HG03108 (cell line): ENCODE measurements around the gene MAN2B1.
"Not testable (repeated sequence)": the region's sequence is repeated elsewhere in the genome, so short reads cannot be mapped to it uniquely, and the experiment has no call there.

Experiments used
- ATAC-seq: cut with Tn5 transposase; IDR thresholded peaks from one replicate; pipeline ENCODE4 v1.9.1; 2021; ENCODE audit warnings: moderate library complexity; ENCODE audit not compliant: unreplicated experiment

Gene MAN2B1

DNA sequence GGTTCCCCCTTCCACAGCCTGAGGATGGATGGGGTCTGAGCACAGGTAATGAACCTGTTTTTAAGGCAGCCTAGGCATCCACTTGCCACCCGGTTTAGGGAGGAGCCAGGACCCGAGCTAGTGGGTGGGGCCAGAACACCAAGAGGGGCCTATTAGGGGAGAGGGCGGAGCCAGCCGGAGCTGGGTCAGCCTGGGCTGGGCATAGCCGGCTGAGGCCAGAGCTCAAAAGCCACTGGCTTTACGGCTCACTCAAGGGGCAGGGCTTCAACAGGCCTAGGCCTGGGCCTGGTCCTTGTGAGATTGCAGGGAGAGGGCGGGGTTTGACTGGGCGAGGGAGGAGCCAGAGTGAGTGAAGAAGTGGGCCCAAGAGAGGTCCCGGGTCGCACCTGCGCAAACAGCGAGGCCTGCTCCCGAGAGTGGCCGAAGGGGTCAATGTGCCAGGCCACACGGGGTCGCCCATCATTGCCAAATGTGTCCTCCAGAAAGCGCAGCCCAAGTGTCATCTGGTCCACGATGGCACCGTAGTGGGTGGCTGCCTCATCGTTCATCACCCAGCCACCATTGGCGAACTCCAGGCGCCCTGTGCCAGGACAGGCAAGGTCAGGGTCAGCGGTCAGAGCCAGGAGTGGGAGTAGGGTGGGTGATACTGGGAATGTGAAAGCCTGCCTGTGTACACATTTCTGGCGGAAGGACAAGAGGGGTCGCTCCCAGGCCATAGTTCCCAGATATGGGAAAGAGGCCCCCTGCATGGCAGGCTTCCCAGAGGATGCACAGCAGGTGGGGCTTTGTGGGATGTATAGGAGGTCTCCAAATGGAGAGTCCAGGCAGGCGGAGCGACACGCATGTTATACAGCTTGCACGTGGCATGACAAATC is 1.9 kb downstream of the MAN2B1 start:
- ATAC-seq: no peak

DNA sequence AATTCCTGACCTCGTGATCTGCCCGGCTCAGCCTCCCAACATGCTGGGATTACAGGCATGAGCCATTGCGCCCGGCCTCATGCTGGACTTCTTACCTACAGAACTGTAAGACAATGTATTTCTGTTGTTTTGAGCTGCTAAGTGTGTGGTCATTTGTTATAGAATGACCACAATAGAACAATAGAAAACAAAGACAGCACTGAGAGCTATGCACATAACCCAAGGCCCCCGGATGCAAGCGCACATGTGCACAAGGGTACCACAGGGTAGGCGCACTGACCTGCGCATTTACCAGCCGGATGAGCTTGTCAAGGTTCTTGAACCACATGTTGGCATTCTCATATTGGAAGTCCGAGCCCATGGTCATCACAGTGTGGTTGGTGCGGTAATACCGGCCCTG is 5.6 kb downstream of the MAN2B1 start:
- no peak for ATAC-seq

DNA sequence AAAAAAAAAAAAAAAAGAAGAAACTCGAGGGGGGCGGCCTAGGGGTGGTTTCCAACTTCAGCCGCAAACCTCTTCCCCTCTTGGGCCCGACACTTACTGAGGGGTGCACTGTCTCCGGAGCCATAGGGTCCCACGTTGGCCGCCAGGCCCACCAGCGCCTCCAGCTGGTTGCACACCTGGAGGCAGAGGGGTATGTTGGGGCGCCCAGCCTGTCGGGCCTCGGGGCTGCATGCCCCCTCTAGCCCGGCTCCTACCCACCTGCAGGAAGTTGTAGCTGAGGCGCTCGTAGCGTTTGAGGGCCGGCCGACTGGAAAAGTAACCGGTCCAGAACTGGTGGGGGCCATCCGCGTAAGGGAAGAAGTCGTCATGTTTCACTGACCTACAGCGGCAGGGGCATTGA is 8.6 kb downstream of the MAN2B1 start:
- no peak for ATAC-seq

DNA sequence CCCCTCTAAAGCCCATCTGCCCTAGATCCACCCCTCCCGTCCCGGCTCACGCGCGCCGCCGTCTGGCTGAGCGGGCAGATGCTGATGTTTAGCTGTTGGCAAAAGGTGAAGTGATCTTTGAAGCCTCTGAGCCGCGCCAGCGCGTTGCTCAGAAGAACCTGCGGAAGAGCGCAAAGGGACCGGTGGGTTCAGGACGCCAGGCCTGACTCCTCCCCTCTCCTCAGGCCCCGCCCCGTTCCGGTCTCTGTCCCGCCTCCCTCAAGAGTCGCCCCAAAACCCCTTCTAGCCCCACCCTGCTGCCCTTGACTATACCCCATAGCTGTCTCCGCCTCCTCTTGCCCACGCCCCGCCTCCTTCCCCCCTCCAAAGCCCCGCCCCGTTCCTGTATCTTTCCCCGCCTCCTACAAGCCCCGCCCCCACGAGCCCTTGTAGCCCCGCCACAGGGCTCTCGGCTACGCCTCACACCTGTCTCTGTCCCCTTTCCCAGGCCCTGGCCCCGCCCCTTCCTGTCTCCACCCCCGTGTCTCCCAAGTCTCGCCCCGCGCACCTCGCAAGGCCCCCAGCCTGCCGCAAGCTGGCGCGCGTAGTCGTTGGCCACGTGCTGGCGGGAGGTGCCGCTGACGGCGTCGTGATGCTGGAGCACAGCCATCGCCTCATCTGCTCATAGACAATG is 9.5 kb downstream of the MAN2B1 start:
- no peak for ATAC-seq

DNA sequence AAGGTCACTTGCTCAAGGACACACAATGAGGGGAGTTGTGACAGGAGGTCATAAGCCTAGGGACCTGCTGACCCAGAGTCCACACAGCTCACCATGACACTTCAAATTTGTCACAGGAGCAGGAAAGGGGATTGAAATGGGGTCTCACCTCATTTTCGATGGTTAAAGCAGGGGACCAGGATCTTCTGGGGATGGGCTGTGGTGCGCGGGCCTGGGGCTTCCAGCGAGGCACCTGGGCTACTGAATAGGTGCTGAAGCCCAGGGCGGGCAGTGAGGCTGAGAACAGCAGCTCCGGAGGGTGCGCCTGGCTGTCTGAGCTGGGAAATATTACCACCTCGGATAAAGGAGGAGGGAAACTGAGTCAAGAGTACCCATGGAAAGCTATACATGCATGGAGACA is 11.0 kb downstream of the MAN2B1 start:
- no peak for ATAC-seq

DNA sequence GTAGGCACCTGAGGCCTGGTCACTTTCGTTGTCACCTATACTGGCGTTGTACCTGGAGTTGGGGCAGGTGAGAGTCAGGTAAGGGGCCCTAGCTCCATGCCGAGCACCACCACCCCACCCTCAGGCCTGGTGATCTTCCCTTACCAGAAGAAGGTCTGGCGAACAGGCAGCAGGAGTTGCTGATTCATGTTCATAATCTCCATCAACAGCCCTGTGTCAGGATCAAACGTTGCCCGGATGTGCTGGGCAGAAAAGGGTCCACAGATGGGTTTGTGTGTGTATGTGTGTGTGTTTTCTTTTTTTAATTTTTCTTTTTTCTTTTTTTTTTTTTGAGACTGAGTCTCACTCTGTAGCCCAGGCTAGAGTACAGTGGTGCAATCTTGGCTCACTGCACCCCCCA is 14.3 kb downstream of the MAN2B1 start:
- no peak for ATAC-seq

DNA sequence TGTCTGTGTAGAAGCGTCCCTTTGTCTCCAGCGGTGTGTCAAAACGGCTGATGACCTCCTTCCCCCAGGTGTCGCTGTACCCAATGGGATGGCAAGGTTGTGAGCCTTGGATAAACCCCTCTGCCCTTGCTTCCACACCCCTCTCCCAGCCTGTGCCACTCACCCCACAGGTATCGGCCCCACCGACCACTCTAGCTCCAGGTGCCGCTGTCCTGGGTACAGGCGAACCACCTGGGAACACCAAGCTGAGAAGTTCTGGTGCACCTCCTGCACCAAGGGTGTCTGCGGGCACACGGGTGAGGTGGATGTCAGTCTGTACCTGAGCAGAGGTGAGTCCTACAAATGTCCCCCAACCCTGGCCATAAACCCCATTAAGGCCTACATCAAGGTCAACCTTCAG is 16.6 kb downstream of the MAN2B1 start:
- no peak for ATAC-seq

DNA sequence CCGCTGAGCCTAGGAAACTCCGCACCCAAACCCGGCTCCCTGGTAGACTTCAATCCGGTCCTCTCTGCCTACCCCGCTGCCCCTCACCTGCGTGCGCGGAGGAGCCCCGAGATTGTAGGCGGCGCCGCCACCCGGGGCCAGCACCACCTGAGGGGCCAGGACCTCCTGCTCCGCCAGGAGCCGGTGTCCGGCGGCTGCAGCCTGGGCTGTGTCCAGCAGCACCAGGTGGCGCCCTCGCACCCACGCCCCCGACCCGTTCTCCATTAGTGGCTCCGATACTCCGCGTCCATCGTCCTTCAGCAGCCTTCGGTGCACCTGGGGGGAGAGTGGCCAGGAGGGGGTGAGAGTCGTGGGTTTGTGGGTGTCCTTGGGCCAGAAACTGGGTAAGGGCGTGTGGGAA is 18.5 kb downstream of the MAN2B1 start:
- ATAC-seq: no peak

DNA sequence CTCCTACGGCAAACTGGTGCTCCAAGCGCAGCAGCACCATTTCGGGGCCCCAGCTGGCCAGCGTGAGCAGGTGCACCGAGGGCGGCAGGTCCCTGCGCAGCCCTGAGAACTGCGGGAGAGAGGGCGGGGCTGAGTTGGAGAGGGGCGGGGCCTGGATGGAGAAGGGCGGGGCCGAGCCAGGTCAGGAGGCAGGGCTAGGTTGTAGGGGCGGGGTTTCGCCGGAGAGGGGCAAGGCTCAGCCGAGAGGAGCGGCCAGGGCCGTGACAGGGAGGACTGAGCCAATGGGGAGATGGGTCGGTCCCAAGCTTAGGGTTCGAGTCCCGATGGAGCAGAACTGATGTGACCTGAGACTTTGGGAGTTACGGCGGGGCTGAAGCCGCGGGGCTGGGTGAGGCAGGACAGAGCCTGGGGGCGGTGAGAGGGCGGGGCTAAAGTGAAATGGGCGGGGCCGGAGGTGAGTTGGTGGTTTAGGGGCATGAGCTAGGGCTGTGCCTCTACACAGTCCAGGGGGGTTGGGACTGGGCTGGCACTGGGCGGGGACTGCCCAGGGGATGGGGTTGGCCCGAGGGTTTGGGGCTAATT is 19.0 kb downstream of the MAN2B1 start:
- no peak for ATAC-seq

DNA sequence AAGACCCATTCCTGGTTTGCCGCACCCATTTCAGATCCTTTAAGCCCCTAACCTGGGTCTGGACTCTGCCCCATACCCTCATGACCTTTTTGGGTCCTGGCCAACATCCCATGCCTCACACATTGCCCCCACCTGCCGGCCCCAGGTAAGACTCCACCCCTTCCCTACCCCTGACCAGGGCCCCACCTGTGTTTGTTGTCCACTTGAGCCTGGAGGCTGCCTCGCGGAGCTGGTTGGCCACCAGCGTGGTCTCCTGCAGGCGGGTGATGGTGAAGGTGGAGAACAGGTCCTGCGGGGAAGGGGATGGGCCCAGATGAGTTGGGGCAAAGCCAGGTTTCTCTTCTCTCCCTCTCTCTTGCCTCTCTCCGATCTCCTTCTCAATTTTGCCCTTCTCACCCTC is 19.5 kb downstream of the MAN2B1 start:
- ATAC-seq: no peak

DNA sequence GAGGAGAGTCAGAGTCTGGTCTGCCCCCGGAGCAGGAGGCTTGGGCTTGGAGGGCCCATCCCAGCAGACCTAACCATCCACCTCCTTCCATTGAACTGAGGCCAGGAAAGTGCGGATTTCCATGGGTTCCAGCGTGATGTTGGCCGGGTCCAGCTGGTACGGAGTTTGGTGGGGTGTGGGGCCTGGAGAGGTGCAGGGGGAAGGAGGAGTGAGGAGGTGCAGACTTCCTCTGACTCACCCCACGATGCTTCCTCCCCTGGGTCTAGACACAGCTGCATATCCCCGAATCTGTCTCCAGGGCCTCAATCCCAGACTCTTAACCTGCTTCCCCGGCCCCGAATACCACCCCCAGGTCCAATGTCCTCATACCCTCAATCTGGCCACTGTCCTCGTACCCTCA is 20.0 kb downstream of the MAN2B1 start:
- no peak for ATAC-seq

DNA sequence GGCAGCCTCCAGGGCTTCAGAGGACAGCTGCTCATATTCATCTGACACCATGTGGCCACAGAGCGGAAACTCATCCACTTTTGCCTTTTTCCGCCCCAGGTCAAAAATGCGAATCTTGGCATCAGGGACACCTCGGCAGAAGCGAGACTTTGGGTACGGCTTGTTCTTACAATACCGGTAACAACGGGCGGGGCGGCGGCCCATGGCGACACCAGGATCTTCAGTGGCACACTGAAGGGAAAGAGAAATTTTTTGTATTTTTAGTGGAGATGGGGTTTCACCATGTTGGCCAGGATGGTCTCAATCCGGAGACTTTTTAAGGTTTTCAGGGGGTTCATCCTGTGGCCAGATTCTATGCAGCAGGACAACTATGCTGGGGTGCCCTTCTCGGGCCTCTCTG is 22.8 kb downstream of the MAN2B1 start:
- ATAC-seq: not testable (repeated sequence)

DNA sequence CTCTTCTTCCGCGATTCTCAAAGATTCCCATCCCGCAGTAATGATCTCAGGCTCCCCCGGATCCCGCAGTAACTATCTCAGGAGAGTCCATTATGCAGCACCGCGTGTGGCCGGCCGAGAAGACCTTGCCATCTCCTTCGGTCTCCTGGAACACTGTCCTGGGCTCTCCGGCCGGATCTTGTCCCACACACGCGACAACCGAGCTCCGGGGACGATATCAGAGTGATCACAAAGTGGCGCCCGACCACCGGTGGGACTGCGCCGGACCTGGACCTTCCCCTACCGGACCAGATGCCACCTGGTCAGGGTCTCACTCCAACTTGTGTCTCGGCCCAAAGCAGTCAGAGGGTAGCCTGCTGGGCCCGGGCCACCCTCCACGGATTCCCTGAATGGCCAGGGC is 24.0 kb downstream of the MAN2B1 start:
- ATAC-seq: no peak

DNA sequence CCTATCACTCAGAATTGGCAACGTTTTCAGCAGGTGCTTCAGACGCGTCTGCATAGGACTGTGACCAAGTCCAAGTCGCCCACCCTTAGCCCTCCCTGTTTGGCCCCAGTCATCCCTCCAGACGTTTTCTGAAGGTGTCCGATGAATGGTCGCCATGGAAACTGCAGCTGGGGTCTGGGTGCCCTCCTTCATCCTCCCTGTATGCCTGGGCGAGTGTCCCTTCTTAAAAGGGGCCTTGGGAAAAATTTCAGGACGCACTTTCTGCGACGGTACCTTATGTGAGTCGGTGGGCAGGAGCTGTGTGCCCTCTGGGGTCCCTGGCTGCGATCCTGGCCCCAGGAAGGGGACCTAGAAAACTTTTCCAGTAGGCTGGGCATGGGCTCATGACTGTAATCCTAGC is 25.1 kb downstream of the MAN2B1 start:
- ATAC-seq: no peak

DNA sequence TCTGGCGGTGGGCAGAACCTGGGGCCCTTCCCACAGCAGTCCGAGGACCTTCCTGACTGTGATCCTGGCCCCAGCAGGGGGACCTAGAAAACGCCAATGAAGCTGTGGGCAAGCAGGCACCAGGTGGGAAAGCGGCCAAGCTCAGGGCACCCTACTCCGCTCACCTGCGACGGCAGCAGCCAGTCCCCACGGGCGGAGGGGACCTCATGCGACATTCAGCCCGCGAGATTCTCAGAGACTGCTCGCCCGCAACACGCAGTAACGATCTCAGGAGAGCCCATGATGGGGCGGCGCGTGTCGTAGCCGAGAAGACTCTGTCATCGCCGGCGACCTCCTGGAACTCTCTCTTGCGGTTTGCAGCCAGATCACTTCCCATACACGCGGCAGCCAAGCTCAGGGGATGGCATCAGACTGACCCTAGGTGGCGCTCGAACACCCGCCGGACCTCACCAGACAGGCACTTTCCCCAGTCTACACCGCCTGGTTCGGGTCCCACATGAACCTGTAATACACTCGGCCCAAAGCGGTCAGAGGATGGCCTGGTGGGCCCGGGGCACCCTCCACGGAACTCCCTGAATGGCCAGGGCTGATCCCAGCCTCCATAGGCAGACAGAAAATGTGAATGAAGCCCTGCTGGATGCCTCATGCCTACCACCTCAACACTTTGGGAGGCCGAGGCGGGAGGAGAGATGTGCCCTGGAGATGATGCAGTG is 26.5 kb downstream of the MAN2B1 start:
- ATAC-seq: peak; percentile 70

DNA sequence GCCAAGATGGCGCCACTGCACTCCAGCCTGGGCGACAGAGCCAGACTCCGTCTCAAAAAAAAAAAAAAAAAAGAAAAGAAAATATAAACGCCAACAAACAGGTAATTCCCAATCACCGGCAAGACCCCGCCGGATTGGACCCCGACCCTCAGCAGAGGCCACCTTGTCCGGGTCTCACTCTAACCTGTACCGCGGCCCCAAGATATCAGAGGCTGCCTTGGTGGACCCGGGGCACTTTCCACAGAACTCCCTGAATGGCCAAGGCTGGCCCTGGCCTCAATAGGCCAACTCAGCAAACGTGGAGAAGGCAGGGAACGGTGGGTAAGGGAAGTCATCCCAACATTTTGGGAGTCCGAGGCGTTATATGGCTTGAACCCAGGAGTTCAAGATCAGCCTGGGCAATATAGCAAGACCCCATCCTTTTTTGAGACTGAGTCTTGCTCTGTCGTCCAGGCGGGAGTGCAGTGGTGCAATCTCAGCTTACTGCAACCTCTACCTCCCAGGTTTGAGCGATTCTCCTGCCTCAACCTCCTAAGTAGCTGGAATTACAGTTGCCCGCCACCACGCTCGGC is 27.8 kb downstream of the MAN2B1 start:
- ATAC-seq: no peak

DNA sequence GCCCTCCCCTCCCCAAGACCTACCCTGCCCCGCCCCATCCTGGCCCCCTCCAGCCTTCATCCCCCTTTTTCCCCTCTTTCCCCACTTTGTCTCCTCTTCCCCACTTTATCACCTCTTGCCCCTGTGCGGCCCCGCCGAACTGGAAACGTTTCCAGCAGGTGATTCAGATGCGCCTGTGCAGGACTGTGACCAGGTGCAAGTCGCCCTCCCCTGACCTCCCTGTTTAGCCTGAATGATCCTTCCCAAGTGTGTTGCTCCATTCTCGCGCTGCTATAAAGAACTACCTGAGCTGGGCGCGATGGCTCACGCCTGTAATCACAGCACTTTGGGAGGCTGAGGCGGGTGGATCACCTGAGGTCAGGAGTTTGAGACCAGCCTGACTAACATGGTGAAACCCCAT is 29.9 kb downstream of the MAN2B1 start:
- ATAC-seq: no peak

DNA sequence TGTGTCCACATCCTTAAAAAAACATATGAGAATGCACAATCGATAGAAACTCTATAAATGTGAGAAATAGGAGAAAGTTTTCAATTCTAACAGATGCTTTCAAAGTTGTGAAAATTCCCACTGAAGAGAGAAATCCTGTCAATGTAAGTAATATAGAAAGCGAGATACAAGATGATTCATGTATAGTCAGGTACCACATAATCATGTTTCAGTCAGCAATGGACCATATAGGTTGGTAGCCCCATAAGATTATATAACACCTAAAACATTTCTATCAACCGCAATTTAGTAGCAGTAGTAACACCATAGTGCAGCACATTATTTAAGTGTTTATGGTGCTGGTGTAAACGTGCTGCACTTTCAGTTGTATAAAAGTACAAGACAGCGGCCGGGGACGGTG is 37.3 kb downstream of the MAN2B1 start:
- ATAC-seq: no peak

DNA sequence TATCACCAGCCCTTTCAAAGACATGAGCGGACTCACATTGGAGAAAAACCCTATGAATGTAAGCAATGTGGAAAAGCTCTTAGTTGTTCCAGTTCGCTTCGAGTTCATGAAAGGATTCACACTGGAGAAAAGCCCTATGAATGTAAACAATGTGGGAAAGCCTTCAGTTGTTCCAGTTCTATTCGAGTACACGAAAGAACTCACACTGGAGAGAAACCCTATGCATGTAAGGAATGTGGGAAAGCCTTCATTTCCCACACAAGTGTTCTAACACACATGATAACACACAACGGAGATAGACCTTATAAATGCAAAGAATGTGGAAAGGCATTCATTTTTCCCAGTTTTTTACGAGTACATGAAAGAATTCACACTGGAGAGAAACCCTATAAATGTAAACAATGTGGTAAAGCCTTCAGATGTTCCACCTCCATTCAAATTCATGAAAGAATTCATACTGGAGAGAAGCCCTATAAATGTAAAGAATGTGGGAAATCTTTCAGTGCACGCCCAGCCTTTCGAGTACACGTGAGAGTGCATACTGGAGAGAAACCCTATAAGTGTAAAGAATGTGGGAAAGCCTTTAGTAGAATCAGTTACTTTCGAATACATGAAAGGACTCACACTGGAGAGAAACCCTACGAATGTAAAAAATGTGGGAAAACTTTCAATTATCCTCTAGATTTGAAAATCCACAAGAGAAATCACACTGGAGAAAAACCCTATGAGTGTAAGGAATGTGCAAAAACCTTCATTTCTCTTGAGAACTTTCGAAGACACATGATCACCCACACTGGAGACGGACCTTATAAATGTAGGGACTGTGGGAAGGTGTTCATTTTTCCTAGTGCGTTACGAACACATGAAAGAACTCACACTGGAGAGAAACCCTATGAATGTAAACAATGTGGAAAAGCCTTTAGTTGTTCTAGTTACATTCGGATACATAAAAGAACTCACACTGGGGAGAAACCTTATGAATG is 38.2 kb downstream of the MAN2B1 start:
- no peak for ATAC-seq

DNA sequence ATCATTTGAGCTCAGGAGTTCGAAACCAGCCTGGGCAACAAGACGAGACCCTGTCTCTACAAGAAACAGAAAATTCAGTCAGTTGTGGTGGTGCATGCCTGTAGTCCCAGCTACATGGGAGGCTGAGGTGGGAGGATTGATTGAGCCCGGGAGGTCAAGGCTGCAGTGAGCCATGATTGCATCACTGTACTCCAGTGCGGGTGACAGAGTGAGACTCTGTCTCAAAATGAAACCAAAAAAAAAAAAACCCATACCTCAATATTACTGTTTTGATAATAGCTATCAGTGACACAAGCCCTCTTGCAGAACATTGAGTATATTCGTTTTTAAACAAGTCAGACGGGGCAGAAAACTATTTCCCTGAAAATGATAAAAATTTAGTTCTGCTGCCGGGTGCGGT is 39.6 kb downstream of the MAN2B1 start:
- ATAC-seq: no peak
